ENCODE data around the gene PDLIM4. TPM values are rescaled to one million over a fixed set of nuclear protein-coding genes. Genes with fewer than 3 reads are reported as not detected.

The PDLIM4 gene
- total RNA-seq, 1 donor from 2014 or later, result 33.9 TPM

DNA sequence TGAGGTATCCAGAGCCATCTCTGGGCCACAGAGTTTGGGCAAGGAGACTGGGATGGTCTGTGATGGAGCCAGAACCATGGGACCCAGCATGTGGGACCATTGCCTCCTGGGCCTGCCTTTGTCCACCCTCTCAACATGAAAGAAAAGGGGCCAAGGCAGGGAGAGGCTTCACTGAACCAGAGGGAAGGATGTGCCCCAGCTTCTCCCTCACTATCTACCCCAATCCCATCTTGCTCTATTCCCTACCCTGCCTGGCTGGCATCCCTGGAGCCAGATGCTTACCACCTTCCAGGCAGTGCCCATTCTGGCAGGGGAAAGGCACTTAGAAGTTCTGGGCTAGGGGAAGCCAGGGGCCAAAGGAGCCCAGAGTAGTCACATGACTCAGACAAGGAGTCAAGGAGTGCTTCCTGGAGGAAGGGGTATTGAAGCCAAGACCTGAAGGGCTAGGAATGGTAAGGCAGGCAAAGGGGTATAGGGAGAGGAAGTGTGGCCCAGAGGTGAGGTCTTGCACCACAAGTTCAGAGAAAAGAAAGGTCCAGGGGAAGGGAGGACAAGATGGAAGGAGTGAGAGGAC lies 9.8 kb downstream of the PDLIM4 start:
- DNase-seq (ENCODE audit: low spot score), result peak; percentile 37

DNA sequence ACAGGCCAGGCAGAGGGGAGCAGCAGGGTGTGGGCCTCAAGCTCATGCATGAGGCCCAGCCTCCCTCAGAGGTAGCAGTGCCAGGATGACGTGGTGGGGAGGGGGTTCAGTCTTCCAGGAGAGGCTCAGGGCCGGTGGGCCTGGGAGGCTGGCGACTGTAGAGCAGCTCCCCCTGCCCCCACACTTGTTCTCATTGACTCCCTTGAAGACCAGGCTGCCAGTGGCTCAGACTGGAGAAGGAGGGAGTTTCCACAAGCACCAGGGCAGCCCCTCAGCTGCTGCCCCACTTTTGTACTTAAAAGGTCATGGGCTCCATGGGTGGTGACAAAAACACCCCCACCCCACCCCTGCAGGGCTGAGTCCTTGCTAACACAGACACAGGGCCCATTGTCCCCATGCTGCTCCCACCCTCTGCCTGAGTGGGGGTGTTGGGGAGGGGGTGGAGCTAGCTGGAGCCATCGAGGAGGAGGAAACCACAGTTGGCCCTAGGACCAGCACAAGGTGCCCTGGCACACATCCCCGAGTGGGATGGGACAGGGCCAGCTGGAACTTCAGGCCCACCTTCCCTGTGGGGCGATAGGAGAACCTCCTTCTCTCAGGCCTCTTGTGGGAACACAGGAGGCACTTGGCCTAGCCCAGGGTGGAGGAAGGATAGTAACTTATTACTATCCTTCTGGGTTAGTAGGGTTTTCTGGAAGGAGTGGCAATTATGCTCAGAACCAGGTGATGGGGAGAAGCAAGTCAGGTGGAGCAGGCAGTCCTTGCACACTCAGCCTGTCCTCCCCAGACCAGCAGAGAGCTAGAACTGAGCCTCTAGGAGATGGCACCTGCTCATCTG lies 10.7 kb downstream of the PDLIM4 start:
- peak; percentile 42 for DNase-seq (ENCODE audit: low spot score)

DNA sequence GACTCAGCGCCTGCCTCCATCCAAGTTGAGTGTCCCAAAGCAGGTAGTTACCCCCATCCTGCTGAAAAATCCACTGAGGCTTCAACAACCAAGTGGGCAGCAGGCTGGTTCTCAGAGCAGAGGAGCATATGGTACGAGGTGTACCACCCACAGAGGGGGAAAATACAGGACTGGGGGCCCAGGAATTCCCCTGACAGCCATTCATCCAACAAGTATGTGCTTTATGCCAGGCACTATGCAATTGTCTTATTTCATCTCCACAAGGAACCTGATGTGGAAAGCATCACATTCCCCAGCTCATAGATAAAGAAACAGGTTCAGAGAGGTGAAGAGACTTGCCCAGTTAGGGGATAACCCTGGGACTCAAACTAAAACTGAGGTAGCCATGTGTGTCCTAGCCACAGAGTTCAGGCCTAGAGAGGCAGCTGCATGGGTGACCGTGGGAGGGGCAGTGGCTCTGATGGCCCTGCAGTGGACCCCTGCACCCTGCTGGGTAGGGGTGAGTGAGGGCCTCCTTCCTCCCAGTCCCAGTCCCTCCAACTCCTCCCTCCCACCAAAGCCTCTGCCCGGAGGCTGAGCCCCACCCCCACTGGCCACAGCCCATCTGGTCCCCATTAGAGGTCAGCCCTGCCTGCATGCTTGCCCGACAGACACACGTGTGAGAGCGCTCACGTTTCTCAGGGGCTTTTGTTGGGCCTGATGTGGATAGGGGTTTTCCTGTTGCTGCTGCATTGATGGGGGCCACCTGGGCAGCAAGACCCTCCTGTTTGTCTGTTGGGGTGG lies 11.5 kb downstream of the PDLIM4 start:
- peak; percentile 45 for DNase-seq (ENCODE audit: low spot score)

DNA sequence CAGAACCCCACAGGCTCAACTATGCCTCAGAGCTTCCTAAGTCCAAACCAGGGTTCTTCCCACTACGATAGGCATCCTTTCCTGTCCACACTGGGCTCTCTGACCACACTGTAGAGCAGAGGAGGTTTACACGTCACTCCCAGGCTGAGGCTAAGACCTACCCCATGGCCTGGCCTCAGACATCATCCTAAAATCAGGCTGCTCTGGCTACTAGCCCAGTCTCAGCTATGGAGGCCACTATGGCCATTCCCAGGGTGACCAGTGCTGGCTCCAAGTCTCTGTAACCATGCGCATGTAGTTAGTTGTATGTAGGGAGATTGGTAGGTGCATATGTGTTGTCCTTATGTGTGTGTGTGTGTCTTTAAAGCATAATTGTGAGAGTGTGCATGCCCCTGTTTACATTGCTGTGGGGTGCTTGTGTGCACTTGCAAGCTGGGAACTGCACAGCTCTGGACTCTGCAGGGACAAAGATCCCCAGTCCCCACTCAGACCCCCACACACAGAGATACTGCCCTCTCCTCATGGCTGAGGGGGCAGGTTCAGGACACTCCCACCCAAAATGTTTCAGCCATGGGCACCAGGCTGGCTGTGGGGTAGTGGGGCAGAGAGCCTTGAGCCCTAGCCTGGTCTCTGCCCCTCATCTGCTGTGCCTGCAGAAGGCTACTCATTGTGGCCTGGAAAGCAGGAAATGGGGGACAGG lies 12.3 kb downstream of the PDLIM4 start:
- peak; percentile 28 for DNase-seq (ENCODE audit: low spot score)

DNA sequence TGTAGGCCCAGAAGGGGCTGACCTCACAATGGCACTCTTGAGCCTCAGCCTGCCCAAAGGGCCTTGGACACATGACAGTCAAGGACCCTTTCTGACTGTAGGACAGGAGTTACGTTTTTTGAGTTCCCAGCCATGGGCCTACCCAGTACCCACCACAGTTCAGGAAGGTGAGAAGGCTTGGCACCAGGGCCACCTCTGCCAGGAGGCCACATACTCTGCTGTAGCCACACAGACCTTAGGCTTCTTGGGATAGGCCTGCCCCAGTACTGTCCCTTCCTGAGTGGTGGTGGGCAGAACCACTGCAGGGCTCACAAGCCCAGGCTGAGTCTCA lies 12.8 kb downstream of the PDLIM4 start:
- DNase-seq (ENCODE audit: low spot score), result peak; percentile 26

DNA sequence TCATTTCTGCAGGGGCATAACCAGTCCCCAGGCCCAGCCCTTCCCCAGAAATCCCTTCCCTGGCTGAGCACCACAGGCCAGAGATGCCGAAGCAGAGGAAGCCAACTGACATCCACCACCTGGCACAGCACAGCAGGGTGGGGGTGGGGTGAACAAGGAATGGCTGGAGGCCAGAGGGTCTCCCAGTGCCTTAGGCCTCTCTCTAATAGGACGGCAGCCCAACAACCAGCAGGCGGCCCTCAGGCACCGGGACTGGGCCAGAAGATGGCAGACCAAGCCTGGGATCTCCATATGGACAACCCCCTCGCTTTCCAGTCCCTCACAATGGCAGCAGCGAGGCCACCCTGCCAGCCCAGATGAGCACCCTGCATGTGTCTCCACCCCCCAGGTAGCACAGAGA lies 13.2 kb downstream of the PDLIM4 start:
- DNase-seq (ENCODE audit: low spot score), result peak; percentile 35

DNA sequence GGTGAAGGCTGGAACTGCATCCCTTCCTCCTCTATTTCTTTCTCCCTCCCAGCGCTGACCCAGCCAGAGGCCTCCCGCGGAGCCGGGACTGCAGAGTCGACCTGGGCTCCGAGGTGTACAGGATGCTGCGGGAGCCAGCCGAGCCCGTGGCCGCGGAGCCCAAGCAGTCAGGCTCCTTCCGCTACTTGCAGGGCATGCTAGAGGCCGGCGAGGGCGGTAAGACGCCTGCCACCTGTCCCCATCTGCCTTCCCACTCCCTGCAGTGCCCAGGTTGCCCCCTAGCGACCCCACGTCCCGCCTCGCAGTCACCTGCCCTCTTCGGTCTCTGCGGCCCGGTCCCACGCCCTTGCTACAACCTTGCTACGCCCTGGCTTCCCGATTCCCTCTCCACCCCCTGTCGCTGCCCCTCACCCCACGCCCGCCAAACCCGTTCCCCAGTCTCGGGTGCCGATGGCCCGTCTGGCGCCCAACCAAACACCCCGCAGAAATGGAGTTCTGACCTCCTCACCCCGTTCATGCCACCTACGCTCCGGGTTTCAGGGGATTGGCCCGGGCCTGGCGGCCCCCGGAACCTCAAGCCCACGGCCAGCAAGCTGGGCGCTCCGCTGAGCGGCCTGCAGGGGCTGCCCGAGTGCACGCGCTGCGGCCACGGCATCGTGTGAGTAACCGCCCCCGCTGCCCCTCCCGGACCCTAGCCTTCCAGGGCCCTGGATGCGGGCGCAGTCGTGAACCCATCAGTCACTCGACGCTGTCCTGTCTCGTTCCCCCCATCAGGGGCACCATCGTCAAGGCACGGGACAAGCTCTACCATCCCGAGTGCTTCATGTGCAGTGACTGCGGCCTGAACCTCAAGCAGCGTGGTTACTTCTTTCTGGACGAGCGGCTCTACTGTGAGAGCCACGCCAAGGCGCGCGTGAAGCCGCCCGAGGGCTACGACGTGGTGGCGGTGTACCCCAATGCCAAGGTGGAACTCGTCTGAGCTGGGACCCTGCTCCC lies 14.1 kb downstream of the PDLIM4 start:
- peak; percentile 42 for DNase-seq (ENCODE audit: low spot score)

DNA sequence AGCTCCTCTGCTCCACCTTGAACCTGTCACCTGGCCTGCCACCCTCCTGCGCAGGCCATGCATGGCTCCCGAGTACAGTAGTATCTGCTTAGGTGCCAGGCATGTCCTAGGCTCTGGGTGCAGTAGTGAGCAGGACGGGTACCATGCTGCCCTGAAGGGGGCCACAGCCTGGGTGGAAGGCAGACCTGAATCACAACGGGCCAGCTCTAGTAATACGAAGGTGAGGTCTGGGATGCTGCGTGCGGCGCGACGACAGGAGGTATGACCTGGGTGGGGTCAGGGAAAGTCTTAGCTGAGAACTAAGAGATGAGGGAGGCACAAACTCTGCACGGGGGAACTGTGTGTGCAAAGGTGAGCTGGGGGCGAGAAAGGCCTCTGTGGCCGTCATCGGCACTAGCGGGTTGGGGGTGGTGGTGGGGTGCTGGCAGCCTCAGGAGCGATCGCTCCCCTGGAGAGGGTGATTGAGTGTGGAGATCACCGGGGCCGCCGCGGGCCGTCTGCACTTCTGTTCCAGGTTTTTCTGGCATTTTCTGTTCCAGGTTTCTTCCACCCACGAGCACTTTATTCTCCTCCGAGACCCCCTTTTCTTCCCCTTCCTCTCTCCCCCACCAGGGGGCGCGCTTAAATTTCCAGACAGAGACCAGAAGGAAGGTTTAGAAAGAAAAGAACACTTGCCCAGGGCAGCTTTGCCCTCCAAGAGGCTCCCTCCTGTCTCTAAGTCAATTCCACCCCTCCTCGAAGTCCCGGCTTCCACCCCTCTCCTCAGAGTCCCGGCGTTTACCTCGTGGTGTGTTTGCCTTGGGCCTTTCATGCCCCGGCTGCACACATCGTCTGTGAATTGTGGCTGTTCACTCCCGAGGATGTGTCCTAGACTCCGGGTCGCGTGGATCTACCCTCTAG lies 15.1 kb downstream of the PDLIM4 start:
- peak; percentile 67 for DNase-seq (ENCODE audit: low spot score)

DNA sequence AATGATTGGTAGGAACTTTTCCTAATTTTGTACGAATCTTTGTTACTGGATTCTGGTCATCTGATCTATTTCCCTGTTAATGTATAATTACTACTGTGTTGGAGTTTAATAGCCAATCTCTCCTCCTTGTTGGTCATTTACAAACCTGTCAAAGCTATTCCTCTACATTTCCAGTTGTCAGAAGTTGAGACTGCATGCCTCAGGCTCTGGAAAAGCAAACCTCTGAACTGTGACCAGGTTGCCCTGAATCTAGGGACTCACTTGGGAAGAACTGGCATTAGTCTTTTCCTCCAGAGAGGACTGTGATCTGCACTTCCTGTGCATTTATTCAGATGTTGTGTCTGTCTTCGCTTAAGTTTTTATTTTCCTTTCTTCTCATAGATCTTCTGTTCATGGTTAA lies 16.1 kb downstream of the PDLIM4 start:
- DNase-seq (ENCODE audit: low spot score), result no peak

DNA sequence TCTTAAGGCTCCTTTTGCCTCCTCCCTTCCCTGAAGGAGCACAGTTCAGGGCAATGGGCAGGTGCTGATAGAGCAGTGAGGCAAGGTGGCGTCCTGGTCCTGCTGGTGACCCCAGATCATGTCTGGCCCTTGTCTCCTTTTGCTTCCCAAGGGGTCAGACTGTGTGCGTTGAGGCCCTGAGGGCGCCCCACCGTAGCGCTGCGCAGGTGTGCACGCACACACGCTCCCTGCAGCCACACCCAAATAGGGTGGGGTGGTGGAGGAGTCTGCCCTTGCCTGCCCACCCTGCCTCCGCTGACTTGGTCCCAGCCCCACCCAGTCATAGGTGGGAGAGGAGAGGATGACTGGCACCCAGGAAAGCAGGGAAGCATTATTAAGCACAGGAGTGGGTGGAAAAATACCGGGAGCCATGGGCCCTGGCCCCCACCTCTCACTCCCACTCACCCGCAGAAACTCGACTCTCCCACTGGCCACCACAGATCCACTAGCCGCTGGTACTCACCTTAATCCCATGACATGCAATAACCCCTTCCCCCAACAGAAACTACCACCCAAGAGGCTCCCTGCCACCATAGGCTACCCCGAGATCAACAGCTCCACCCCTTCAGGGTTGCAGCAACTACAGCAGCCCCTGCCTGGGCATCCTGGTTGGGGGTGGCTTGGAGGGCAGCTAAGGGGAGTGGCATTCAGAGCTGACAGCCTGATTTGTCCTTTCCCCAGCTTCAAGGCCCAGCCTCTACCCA lies 16.7 kb downstream of the PDLIM4 start:
- DNase-seq (ENCODE audit: low spot score), result no peak

DNA sequence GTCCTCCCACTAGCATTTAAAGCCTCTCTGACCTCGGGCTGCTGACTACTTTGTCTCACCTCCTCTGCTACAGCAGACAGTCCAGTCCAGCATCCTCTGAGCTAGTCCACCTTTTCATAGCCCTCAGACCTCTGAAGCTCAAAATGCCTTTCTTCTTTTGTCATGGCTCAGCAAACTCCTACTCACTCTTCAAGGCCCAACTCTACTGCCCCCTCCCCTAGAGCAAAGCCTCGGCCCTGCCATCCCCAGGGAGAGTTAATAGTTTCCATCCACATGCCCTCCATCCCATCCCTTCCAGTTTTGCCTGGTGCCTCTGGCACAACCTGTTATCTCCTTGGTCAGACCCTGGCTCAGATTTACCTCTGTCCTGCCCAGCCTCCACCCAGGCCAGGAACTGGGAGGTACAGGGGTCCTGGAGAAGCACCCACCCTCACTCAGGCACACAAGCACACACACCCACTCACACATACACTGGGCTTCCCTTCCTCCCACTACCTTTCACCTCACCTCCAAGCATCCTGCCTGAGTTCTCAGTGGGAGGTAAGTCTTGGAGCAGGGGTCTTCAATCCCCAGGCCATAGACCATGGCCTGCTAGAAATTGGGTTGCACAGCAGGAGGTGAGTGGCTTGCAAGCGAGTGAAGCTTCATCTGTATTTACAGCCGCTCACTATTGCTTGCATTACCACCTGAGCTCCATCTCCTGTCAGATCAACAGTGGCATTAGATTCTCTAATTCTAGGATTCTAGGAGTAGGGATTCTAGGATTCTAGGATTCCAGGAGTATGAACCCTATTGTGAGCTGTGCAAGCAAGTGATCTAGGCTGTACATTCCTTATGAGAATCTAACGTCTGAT lies 18.1 kb downstream of the PDLIM4 start:
- DNase-seq (ENCODE audit: low spot score), result no peak

DNA sequence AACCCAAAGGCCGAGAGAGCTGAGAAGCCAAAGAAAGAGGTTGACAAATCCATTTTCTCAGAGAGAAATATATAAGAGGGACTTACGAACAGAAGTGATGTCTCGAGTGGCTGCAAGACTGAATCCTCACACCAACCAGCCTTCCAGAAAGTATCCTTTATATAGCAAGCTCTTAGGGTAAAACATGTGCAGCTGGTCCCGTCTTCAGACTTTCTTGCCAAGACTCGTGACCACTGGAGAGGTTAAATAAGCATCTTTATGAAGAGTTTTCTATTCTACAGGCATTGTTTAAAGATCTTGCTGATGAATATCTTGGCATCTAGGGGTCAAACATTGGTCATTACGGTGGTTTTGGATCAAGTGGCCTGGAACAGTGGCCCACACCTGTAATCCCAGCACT lies 19.8 kb downstream of the PDLIM4 start:
- no peak for DNase-seq (ENCODE audit: low spot score)

DNA sequence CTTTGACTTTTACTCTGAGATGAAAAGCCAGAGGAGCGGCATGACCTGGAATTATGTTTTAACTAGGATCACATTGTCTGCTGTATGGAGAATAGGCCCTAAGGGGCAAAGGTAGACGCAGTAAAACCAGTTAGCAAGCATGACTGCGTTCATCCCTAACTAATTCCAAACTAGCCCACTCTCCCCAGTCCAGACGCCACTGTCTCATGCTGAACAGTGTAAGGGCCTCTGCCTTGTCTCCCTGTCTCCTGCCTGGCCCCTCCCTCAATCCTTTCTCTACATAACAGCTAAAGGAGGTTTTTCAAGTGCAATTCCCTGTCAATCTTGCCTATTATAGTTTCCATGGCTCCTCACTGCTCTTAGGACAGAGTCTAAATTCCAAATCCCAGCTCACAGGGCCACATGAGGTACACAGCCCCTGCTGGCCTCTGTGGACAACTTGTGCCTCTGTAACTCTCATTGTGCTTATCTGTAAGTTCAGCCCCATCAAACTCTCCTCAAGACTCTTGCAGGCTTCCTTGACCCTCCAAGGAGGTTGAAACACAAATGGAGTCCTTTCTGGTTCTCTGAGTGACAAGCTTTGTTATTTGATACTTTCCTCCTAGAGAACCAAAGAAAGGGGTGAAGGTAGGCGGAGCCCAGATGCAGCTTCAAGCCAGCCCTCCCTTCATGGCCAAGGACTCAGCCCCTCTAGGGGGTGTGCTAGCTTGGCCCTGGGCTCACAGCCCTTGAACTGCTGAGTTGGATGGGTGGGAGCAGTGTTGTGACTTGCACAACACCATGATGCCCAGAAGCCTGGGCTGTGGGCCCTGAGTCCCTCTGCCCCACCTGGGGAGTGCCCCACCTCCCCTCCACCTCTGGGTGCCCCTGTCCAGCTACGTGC lies 20.7 kb downstream of the PDLIM4 start:
- DNase-seq (ENCODE audit: low spot score), result no peak

DNA sequence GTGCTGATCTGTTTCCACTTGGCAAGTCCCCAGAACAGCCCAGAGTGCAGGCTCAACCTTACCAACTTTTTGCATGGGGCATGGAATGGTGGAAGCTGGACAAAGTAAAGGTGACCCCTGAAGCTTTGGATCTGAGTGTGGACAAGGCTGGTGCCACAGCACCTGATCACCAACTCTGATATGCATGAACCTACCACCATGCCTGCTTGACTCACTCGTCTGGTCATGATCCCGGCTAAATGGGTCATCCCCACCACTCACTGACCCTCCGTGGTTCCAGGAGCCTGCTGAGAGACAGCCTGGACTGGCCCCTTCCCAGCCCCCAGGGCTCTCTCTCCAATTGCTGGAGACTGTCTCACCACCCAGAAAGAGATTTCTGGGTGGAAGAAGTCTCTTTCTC lies 22.3 kb downstream of the PDLIM4 start:
- DNase-seq (ENCODE audit: low spot score), result no peak

DNA sequence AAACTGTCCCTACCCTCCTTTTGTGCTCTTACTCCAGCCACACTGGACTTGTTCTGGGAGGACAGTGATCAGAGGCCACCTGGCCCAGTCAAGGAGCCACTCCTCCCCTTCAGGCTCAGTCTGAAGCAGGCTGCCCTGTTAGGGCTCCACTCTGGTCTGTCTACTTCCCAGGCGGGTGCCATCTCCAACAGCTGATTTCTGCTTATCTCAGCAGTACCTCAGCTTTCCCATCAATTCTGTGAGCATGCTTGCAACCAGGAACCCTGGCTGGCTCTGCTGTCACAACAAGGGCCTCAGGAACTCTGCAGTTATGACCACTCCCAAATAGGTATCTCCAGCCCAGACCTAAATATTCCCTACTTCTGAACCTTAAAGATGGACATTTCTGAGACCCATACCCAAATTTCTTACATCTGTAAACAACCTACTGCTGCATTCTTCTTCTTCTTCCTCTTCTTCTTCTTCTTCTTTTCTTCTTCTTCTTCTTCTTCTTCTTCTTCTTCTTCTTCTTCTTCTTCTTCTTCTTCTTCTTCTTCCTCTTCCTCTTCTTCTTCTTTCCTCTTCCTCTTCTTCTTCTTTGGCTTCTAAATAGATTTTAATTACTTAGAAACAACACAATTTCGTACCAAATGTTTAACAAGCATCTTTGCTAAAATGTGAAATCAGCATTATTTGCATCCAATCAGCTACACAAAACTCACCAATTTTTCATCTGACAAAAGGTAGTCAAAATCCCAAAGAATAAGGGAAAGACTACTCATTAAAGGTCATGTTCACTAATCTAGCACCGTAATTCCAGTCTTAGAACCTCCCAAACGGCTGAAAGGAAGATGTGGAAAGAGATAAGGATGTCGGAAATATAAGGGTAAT lies 23.1 kb downstream of the PDLIM4 start:
- DNase-seq (ENCODE audit: low spot score), result no peak
